Measurements from ENCODE around the gene CFP. TPM values are rescaled to one million over a fixed set of nuclear protein-coding genes. Genes with fewer than 3 reads are reported as not detected.

The CFP gene
- total RNA-seq, 1 donor from 2014 or later: 24.8 TPM

DNA sequence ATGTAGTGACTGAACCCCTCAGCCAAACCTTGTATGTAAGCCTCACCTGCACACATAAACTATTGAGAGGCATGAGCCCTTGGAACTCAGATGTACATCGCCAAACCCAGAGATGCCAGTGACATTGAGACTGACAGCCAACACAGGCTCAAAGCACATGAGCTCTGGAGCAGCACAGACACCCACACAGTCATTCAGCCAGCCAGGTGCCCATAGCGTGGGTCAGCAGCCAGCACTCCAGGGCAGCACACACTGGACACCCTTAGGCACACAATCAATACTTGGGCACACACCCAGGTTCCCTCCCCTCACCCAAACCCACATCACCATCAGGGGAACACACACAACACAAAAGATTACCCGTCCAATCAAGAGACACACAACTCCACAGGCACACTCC is 51.8 kb downstream of the CFP start:
- Histone ChIP-seq H3K9me3 (no peaks in the 10 kb centered on the region), H3K27ac (no peak overlapping the region), H3K27me3 (ENCODE audit: low read depth) (no peaks in the 10 kb centered on the region), H3K36me3 (no peaks in the 10 kb centered on the region), H3K4me3 (no peak overlapping the region), H3K4me1 (peaks cover 21% of the 10 kb centered on the region)
- TF ChIP-seq, protein P1, sequence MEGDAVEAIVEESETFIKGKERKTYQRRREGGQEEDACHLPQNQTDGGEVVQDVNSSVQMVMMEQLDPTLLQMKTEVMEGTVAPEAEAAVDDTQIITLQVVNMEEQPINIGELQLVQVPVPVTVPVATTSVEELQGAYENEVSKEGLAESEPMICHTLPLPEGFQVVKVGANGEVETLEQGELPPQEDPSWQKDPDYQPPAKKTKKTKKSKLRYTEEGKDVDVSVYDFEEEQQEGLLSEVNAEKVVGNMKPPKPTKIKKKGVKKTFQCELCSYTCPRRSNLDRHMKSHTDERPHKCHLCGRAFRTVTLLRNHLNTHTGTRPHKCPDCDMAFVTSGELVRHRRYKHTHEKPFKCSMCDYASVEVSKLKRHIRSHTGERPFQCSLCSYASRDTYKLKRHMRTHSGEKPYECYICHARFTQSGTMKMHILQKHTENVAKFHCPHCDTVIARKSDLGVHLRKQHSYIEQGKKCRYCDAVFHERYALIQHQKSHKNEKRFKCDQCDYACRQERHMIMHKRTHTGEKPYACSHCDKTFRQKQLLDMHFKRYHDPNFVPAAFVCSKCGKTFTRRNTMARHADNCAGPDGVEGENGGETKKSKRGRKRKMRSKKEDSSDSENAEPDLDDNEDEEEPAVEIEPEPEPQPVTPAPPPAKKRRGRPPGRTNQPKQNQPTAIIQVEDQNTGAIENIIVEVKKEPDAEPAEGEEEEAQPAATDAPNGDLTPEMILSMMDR (IDR thresholded peaks at IDR 0.05): no peak
- intact Hi-C loops (cut with DNase I): no loop called here
- DNase-seq (no peak), ATAC-seq (no peak)

DNA sequence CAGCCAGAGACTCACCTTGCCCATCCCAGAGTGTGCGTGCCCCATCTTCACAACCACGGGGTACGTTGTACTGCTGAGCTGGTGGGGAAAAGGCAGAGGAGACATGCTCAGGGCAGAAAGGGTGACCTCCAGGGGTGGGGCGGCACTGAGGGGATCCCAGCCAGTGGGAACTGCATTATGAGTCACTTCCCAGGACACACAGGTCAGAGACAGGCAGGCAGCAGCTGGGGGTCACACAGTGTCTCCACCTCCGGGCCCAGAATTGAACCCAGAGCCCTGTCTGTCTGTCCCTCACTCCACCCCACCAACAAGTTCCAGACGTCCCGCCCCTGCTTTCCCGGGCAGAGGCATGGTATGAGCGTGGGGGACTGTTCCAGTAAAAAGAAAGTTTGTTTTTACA is 52.3 kb downstream of the CFP start:
- ATAC-seq: no peak
- Histone ChIP-seq H3K9me3 (no peaks in the 10 kb centered on the region), H3K27ac (no peak overlapping the region), H3K4me1 (peaks cover 21% of the 10 kb centered on the region), H3K27me3 (ENCODE audit: low read depth) (no peaks in the 10 kb centered on the region), H3K36me3 (no peaks in the 10 kb centered on the region), H3K4me3 (no peak overlapping the region)
- TF ChIP-seq, protein P1 (IDR thresholded peaks at IDR 0.05): no peak
- no peak for DNase-seq
- intact Hi-C loops (cut with DNase I): no loop called here

DNA sequence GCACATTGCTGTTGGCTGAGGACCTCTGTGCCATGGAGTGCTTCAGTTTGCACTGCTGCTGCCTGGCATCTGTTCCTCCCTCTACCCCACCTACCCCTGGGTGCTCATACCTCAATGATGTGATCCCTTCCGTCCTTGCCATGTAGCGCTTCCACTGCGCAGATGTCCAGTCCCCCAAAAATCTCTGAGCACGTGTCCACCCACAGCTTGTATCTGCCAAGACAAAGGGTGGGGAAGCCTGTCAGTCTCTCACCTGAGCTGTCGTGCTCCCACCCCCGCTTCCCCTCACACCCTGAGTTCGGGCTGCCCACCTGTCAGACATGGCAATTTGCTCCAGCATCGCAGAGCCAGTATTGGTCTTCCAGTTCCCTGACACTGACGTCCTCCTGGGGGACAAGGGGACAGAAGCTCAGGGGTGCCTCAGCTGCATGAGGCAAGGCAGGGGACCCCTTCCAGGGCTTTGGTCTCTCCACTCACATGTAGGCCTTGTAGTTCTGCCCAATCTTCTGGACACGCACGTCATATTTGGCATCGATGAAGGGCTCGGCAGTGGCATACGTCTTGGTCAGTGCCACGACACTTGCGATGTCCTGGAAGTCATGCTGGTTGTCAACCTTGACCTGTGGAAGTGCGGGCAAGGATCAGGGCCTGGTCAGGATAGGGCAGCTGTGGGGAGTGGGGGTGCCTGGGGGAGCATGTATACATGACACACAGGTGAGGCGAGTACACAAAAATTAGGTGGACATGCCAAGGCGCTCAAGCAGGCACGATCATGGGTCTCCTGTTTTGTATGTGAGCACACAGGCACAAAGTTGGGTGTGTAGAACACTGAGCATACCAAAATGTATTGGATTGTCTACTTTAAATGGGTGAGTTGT is 53.5 kb downstream of the CFP start:
- Histone ChIP-seq H3K4me3 (no peak overlapping the region), H3K27me3 (ENCODE audit: low read depth) (no peaks in the 10 kb centered on the region), H3K4me1 (peaks cover 15% of the 10 kb centered on the region), H3K9me3 (no peaks in the 10 kb centered on the region), H3K36me3 (peaks cover 7% of the 10 kb centered on the region), H3K27ac (no peak overlapping the region)
- ATAC-seq: no peak
- no peak for DNase-seq
- TF ChIP-seq, protein P1 (IDR thresholded peaks at IDR 0.05): no peak
- intact Hi-C loops (cut with DNase I): no loop called here

DNA sequence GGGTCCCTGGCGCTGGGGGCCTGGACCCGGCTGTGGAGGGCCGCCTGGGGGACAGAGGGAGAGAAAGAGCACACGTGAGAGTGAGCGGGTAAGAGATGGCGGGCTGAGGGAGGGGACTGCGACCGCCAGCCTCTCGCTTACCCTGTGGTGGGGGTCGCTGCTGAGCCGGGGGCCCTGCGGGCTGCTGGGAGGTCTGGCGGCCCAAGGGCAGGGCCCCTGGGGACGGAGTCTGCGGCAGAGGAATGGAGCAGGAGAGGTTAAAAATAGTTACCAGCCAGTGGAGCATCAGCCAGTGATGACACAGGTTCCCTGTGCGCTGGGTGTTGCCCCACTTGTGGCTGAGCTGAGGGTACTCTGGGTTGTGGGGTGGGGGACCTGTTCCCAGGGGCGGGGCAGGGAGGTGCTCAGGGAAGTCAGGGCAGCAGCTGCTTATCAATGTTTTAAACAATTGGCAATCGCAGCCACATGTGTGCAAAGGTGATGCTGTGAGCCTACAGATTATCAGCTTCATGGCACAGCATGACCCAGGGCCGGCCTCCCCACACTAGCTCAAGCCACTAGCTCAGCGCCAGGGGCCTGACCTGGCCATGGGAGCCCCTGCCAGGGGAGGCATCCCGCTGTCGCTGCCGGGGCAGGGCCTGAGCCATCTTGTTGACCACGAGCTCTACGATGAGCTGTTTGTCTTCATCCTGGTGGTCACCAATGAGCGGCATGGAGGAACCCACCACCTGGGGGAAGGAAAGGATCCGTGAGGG is 55.0 kb downstream of the CFP start:
- peak overlapping the region; percentile 27 for H3K4me3 ChIP-seq
- peaks cover 17% of the 10 kb centered on the region for H3K36me3 ChIP-seq
- peak overlapping the region; percentile 60 for H3K27ac ChIP-seq
- peaks cover 13% of the 10 kb centered on the region for H3K4me1 ChIP-seq
- TF ChIP-seq, protein P1 (IDR thresholded peaks at IDR 0.05): no peak
- H3K27me3 ChIP-seq (ENCODE audit: low read depth): no peaks in the 10 kb centered on the region
- DNase-seq (no peak), ATAC-seq (no peak)
- H3K9me3 ChIP-seq: no peaks in the 10 kb centered on the region
- intact Hi-C loops (cut with DNase I): no loop called here

DNA sequence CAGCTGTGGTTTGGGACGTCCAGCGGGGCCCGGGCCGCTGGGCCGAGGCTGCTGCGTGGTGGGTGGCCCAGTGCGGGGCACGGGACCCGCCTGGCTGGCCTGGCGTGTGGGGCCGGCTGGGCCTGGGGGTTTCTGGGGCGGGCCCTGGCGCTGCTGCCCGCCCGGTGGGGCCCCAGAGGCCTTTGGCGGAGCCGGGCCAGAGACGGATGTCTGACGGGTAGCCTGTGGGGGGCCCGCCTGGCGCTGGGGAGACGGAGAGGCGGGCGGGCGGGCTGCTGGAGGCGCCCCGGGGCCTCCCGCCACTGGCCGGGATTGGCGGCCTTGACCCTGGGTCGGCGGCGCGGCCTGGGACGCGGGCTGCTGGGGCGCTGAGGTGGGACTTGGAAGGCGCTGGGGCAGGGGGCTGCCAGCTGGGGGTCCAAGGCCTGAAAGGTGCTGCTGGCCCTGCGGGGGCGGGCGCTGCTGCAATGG is 55.6 kb downstream of the CFP start:
- intact Hi-C loops (cut with DNase I): no loop called here
- TF ChIP-seq, protein P1 (IDR thresholded peaks at IDR 0.05): no peak
- H3K27ac ChIP-seq: peak overlapping the region; percentile 60
- DNase-seq (no peak), ATAC-seq (peak; percentile 13 to 42)
- H3K4me3 ChIP-seq: peak overlapping the region; percentile 27
- no peaks in the 10 kb centered on the region for H3K9me3 ChIP-seq
- no peaks in the 10 kb centered on the region for H3K27me3 ChIP-seq (ENCODE audit: low read depth)
- H3K4me1 ChIP-seq: peaks cover 9% of the 10 kb centered on the region
- peaks cover 24% of the 10 kb centered on the region for H3K36me3 ChIP-seq

Measured in lower lobe of right lung (tissue), 2 donors.